HG03575 (cell line): ENCODE results near the gene SPDYE4.

Experiments used
- ATAC-seq: cut with Tn5 transposase; IDR thresholded peaks from one replicate; pipeline ENCODE4 v1.9.1; 2021; ENCODE audit not compliant: unreplicated experiment, insufficient number of reproducible peaks, low FRiP score; ENCODE audit errors: extremely low read depth

The SPDYE4 gene

DNA sequence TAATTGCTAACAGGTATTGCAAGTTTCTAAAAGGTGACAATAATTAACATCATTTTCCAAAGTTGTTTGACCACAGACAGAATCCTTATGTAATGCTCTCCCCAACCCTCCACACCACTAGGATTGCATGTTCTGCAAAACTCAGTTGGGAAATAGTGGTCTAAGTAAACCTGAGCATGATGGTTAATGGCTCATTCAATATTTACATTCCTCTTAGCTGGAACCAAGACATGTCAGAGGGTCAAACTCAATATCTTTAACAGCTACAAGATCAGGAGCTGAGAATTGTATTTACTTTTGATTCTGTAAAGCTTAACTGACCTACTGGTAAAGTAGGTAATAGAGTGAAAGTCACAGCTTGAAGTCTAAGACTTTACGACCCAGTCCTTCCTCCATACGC, 30.7 kb upstream of the SPDYE4 start:
- no peak for ATAC-seq

DNA sequence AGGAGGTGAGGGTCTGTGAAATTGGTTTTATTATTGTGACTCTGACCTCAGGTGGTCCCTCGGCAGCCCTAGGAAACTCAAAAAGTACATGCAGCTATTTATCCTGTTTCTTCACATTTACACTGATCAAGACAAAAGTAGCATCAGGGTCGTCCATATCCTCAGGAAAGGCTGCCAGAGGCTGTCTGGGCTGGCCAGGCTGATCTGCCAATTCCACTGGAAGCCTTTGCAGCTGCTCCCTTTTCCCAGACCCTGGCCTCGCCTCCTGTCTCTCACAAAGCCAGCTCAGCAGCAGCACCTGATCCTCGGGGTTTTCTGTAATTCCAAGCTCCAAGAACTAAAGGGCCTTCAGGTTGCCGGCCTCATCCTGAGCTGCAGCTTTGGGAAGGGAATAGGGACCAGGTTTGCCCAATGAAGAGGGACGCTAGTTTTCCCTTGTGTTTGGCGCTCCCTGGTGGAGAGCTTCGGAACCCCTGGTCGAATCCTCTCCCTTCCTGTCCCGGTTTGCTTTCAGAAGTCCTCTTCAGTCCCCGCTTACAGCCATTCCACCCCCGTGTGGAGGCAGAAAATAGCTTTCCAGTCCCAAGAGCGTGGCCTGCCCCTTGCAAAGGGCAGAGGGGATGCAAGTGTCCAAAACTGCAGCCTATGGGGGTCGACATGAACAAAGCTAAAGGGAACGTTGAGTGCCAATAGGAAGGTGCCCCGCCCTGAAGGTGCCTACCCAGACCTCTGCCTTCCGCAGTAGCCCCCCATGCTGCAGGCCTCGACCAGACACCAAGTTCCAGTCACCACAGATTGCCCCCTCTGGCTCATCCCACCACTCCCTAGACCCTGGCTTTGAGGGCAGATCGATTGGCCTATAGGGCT, 27.4 kb upstream of the SPDYE4 start:
- no peak for ATAC-seq

DNA sequence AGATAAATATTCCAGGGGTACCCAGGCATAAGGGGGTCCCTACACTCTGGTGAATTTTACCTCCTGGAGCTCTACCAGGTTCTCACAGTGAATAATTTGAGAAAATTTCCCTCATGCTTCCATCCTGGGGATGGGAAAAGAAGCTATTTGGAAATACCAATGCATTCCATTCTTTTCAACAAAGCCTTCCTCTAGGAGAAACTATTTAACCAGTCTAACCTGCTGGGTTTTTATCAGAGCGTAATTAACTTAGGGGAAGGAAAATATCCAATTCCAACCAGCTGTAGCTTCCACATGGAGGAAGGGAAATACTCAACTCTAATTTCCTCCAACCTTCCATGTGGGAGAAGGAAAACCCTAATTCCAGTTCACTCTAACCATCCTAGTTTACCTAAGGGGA, 23.8 kb upstream of the SPDYE4 start:
- no peak for ATAC-seq

DNA sequence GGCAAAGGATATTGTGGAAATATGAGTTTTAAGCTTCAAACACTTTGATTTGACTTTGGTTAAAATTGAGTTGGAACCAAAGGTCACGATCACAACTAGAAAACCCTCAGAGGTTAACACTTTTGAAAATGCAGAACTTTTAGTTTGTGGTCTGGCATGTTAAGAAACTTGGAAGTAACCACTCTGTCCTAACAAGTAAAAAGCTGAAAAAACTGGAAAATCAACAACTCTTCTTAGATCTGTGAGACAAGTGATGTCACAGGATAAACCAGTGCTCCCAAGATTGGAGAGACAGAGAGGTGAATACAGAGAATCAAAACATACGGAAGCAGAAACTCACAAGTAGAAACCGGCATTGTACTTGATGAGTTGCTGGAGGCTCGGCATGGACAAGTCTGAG, 23.4 kb upstream of the SPDYE4 start:
- ATAC-seq = no peak

DNA sequence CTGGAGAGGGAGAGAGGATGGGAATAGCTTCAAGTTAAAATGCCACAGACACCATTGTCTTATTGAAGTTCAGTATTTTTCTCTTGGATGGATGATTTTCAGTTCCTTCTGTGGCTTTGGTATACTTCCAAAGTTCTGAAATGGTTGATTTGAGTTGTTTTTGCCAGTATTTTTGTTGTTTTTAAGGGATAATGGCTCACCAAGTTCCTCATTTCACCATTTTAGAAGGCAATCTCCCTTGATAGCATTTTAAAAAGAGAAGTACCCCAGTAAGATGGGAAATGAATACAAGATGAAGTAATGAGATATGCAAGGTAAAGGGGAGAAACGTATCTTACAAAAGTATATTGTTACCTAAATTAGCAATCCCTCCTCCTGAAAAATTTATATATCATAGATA, 18.5 kb upstream of the SPDYE4 start:
- ATAC-seq = no peak

DNA sequence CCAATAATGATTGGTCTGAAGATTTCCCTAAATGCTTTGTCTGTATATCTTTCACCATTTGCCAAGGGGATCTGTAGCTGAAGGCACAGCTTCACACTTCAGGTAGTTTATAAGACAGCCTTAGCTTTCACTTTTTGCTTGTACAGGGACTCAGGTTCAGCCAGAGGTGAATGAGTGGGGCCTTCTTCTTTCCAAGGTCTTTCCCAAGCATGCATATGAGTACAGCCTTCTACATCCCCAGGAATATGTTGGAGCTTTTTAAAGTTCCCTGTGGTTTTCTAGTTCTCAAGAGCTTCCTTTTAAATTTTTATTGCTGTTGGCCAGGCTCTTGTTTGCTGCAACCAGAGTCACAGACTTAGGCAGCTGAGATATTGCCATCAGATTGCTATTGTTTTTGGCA, 17.9 kb upstream of the SPDYE4 start:
- ATAC-seq = no peak

DNA sequence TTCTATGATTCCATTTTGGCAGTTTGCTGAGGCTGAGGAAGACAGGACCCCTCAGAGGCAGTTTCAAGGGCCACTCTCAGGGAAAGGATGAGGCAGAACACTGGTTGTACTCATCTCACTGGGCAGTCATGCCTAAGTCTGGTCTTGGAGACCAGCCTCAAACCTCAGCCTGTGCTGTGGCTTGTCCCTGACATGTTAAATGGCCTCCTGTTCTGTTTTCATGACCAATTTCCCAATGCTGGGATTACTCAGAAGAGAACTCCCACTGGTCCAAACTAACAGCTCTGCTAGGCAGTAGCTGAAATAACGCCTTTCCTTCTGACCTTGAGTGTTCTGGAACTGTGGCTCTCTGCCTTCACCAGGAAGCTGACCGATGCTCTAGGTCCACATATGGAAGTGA, 8.4 kb upstream of the SPDYE4 start:
- ATAC-seq = no peak

DNA sequence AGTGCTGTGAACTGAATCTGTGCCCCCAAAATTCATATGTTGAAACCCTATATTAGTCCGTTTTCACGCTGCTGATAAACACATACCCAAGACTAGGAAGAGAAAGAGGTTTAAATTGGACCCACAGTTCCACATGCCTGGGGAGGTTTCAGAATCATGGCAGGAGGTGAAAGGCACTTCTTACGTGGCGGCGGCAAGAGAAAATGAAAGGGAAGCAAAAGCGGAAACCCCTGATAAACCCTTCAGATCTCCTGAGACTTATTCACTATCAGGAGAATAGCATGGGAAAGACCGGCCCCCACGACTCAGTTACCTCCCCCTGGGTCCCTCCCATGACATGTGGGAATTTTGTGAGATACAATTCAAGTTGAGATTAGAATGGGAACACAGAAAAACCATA, 3.7 kb upstream of the SPDYE4 start:
- ATAC-seq = no peak

DNA sequence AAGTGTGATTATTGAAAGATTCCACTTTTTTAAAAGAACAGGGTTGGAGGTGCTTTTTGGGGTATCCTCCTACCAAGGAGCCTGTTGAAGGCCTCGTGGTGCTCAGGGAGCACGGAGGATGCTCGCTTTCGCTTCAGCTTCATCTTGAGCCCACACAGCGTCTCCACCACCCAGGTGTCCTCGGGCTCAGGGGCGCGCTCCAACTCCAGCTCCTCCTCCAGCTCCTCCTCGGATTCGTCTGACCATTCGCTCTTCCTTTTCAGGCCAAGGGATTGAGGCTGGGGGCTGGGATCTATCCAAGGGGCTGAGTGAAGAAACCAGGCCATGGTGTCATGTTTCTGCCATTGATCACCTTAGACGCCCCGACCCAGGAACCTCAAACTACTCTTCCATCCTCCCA, 1.2 kb downstream of the SPDYE4 start:
- ATAC-seq = no peak

DNA sequence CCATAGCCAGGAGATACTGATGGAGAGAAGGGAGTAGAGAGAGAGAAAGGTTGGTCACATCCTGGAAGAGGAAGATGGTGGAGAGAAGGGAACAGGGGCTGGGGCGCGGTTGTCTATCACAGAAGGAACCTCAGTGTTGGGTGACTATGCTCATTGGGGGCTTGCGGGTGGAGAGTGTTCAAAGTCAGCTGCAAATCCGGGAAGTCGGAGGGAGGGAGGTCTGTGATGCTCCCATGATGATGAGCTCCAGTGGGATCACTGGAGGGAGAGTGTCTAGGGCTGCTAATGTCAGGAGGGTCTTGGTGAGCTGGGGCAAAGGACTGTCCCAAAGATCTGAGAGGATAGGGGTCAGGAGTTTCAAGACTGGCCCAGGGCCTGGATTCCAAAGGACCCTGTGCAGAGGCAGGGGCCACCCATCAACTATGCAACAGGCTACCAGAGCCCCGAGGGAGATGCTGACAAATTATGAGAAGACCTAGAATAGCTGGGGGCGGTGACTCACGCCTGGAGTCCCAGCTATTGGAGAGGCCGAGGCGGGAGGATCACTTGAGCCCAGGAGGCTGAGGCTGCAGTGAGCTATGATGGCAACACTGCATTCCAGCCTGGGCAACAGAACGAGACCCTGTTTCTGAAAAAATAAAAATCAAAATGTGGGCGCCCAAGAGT, 2.6 kb downstream of the SPDYE4 start:
- no peak for ATAC-seq

DNA sequence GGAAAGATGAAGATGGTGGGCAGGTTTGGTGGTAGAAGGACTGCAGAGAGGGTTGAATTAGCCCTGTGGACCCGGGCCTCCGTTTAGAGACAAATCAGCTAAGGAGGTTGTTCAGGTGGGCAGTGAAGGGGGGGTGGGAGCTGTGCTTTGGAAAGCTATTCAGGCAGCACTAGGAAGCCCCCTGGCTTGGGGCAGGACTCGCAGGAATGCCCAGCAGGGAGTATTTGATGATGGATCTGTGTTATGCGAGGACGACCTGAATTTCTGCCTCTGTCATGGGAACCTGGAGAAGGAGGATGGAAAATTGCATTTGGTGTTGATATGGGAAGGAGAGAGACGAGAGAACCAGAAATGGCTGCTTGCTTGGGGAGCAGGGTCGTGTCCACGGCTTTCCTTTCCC, 3.5 kb downstream of the SPDYE4 start:
- no peak for ATAC-seq

DNA sequence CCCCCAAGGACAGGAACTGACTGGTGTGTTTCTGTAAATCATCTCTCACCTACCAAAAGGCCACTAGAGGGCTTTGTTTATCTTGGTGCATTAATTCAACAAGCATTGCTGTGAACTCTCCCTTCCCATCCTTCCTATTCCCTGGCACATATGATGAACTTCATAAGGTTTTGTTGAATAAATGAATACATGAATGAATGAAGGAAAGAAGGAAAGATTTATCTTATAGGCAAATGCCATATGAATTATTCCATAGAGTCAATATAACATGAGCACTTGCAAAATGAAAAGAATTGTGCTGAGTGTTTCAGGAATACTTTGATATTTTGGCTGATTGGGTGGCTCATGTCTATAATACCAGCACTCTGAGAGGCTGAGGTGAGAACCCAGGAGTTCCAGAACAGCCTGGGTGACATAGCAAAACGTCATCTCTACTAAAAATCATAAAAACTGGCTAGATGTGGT, 4.3 kb downstream of the SPDYE4 start:
- no peak for ATAC-seq

DNA sequence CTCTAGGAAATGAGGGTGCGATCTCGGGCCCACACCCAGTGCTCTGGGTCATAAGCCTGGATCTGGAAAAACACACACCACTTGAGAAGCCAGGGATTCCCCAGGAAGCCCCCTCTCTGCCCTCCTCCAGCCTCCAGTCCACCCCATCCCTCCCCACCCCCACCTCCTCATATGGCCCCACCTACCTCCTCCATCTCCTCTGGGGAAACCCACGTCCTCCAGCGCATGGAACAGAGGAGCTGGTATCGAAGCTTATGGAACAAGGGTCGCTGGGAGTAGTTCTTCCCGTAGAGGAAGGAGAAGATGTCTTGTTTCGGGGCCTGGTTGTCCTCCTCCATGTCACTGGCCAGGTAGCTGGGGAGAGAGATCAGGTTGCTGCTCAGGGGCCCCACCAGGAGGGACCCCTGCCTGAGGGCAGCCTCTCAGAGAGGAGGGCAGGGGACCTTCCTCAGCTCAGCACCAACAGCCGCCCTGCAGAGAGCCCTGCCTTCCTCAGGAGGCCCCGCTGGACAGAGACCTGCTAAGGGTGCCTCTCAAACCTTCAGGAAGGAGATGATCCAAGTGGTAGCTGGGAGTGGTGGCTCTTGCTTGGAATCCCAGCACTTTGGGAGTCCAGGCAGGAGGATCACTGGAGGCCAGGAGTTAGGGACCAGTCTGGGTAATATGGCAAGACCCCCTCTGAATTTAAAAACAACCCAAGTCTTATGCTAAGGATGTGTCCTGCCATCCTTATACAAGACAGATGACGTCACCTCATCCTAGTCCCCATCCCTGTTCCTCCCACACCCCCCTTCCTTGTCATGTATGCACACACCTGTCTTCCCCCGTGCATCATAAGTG, 5.0 kb downstream of the SPDYE4 start:
- no peak for ATAC-seq

DNA sequence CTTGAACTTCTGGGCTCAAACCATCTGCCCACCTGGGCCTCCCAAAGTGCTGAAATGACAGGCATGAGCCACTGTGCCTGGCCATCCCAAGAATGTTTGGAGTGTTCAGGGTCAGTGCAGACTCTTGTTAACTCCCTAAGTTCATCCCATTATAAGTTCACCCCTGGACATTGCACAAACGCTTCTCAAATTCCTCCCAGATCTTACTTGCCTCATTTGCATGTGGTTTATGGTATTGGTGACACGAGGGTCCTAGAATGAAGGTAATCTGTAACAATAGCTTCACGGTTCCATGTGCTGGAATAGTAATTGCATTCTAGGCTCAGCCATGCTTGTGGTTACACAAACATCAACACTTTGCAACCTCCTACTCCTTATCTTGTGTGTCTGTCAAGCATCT, 8.7 kb downstream of the SPDYE4 start:
- ATAC-seq = no peak

DNA sequence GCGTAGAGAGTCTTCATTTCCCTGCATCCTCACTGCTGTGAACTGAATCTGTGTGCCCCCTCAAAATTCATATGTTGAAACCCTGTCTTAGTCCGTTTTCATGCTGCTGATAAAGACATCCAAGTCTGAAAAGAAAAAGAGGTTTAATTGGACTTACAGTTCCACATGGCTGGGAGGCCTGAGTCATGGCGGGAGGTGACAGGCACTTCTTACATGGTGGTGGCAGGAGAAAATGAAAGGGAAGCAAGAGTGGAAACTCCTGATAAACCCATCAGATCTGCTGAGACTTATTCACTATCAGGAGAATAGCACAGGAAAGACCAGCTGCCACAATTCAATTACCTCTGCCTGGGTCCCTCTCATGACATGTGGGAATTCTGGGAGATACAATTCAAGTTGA, 10.6 kb downstream of the SPDYE4 start:
- no peak for ATAC-seq

DNA sequence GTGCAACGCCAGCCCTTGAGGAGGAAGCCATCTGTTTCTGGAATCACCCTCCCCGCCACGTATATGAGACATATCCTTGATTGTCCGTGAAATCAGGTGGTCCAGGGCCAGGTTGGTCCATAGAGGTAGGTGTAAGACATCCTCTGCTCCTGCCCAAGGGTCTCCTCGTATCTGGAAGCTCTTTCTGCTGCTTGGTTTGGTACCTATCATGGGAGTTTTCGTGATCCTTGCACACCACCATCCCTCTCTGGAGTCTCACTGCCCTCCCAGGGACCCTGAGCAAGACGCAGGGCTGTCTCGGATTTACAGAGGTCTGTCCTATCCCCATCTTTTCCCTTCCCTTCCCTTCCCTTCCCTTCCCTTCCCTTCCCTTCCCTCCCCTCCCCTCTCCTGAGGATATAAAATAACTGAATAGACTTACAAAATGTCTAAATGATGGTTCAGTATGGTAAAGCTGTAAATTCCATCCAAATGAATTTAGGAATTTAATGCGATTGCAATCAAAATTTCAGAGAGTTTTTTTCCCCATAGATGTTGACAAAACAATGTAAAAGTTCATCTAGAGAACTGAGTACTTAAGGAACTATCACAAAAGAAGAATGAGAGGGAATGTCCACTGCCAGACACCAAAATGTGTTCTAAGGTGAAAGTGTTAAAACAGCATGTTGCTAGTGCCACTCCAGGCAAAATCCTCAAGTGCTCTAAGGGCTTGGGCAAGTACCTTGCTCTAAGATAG, 11.7 kb downstream of the SPDYE4 start:
- no peak for ATAC-seq

DNA sequence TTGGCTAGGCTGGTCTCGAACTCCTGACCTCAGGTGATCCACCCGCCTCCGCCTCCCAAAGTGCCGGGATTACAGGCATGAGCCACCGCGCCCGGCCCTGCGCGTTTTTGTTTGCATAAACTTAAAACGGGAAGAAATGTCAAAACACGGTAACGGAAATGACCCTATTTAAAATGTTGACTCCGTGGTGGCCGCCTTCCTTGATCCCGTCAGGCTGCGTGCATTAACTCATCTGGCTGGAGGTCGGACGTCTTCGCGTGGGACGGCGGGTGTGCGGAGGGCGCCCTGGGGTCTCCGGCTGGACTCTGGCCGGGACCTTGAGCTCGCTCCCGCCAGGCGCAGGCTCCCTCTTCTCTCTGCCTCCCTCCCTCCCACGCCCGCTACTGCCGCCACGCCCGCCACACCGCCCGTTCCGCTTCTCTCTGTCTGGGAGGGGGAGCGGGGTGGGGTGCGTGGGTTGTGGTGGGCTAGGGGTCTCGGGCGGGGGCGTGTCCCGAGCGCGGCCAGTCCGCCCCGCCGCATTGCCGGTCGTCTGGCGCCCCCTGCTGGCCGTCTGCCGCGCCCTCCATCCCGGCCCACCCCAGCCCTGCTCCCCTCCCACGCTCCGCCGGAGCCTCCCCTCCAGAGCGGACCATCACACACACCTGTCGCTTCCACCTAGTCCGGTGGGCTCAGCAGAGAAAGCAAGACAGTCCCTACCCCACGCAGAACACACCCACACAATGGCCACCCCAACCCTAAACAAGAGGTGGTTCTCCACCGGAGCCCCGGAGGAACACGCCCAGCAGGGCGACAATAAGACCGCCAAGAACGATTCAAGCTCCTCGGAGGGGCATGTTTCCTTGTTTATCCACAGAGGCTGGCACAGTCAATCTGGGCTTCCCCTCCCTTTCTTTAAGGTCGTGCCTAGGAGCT, 12.5 kb downstream of the SPDYE4 start:
- no peak for ATAC-seq

DNA sequence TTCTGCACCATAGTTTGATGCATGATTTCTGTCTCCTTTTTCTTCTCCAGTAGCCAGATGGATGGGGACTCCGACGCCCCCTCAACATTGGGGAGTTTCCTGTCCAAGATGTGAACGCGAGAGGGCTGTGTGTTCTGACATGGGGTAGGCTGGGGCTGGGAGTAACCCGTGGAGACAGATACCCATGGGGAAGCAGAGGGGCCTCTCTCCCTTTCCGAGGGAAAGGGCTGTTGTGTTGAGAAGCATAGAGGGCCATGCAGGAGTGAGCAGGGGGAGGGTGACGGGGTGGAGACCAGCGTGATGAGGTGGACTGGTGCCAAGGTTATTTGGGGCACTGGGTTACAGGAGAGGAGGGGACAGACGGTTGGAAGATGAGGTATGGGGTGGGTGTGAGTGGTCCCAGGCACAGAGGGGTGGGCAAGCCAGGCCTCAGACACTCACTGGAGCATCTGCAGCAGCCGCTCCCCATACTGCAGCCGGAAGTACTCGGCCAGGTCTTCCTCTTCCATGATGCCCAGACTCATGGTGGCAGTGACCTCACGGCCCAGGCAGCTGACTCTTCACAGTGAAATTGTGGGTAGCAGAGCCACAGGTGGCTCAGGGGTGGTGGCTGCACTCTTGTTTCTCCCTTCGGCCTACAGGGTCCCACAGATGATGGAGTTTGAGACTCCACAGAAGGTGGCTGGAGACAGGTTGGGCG, 14.1 kb downstream of the SPDYE4 start:
- no peak for ATAC-seq
